ENCODE measurements around the gene MTRF1L. TPM values are rescaled to one million over a fixed set of nuclear protein-coding genes. Genes with fewer than 3 reads are reported as not detected.
"Not testable (repeated sequence)": the region's sequence is repeated elsewhere in the genome, so short reads cannot be mapped to it uniquely, and the experiment has no call there.

MTRF1L gene
- total and polyA plus RNA-seq, 2 donors = 10.0 to 11.5 TPM

GRCh38 chr6:152993847-152994246 is 8.7 kb downstream of the MTRF1L start:
- no peak for DNase-seq (ENCODE audit: low read depth in 6 of 9, low spot score in 9 of 9)
- Histone ChIP-seq H3K4me1 (ENCODE audit: control insufficient read depth in 2 of 2, insufficient read depth in 2 of 2, low read length in 2 of 2) (peaks cover 0 to 3% of the 10 kb centered on the region in 2 donors), H3K27ac (ENCODE audit: low read depth in 1 of 2, low read length in 1 of 2) (no peak overlapping the region), H3K27me3 (ENCODE audit: control insufficient read depth in 2 of 2, insufficient read depth in 1 of 2, low read length in 1 of 2) (no peaks in the 10 kb centered on the region), H3K36me3 (ENCODE audit: control insufficient read depth in 2 of 2, insufficient read depth in 2 of 2, low read length in 1 of 2) (peaks cover 3 to 56% of the 10 kb centered on the region in 2 donors), H3K4me3 (ENCODE audit: low read length in 2 of 2) (no peak overlapping the region), H3K9me3 (ENCODE audit: control insufficient read depth in 2 of 2, insufficient read depth in 1 of 2, low read length in 1 of 2) (no peaks in the 10 kb centered on the region)

GRCh38 chr6:152993431-152993830 is 9.1 kb downstream of the MTRF1L start:
- no peak overlapping the region for H3K4me3 ChIP-seq (ENCODE audit: low read length in 2 of 2)
- DNase-seq (ENCODE audit: low read depth in 6 of 9, low spot score in 9 of 9) = no peak
- peaks cover 0 to 3% of the 10 kb centered on the region in 2 donors for H3K4me1 ChIP-seq (ENCODE audit: control insufficient read depth in 2 of 2, insufficient read depth in 2 of 2, low read length in 2 of 2)
- H3K27ac ChIP-seq (ENCODE audit: low read depth in 1 of 2, low read length in 1 of 2) = no peak overlapping the region
- H3K36me3 ChIP-seq (ENCODE audit: control insufficient read depth in 2 of 2, insufficient read depth in 2 of 2, low read length in 1 of 2) = peaks cover 3 to 56% of the 10 kb centered on the region in 2 donors
- H3K9me3 ChIP-seq (ENCODE audit: control insufficient read depth in 2 of 2, insufficient read depth in 1 of 2, low read length in 1 of 2) = no peaks in the 10 kb centered on the region
- H3K27me3 ChIP-seq (ENCODE audit: control insufficient read depth in 2 of 2, insufficient read depth in 1 of 2, low read length in 1 of 2) = no peaks in the 10 kb centered on the region

GRCh38 chr6:152986978-152987377 is 15.5 kb downstream of the MTRF1L start:
- Histone ChIP-seq H3K27me3 (ENCODE audit: control insufficient read depth in 2 of 2, insufficient read depth in 1 of 2, low read length in 1 of 2) (no peaks in the 10 kb centered on the region), H3K9me3 (ENCODE audit: control insufficient read depth in 2 of 2, insufficient read depth in 1 of 2, low read length in 1 of 2) (no peaks in the 10 kb centered on the region), H3K27ac (ENCODE audit: low read depth in 1 of 2, low read length in 1 of 2) (no peak overlapping the region), H3K36me3 (ENCODE audit: control insufficient read depth in 2 of 2, insufficient read depth in 2 of 2, low read length in 1 of 2) (peaks cover 3 to 22% of the 10 kb centered on the region in 2 donors), H3K4me3 (ENCODE audit: low read length in 2 of 2) (no peak overlapping the region), H3K4me1 (ENCODE audit: control insufficient read depth in 2 of 2, insufficient read depth in 2 of 2, low read length in 2 of 2) (peaks cover 11 to 15% of the 10 kb centered on the region in 2 donors)
- DNase-seq (ENCODE audit: low read depth in 6 of 9, low spot score in 9 of 9) = no peak
- 94% methylated on average over 2 of the region's 2 CpGs for WGBS

- Histone ChIP-seq H3K36me3 (ENCODE audit: control insufficient read depth in 2 of 2, insufficient read depth in 2 of 2, low read length in 1 of 2) (peaks cover 3 to 14% of the 10 kb centered on the region in 2 donors), H3K4me3 (ENCODE audit: low read length in 2 of 2) (peak overlapping the region in 1 of 2 donors; percentile 63), H3K4me1 (ENCODE audit: control insufficient read depth in 2 of 2, insufficient read depth in 2 of 2, low read length in 2 of 2) (peaks cover 15 to 16% of the 10 kb centered on the region in 2 donors)
- DNase-seq (ENCODE audit: low read depth in 6 of 9, low spot score in 9 of 9); H3K27ac ChIP-seq (ENCODE audit: low read depth in 1 of 2, low read length in 1 of 2); H3K27me3 ChIP-seq (ENCODE audit: control insufficient read depth in 2 of 2, insufficient read depth in 1 of 2, low read length in 1 of 2); H3K9me3 ChIP-seq (ENCODE audit: control insufficient read depth in 2 of 2, insufficient read depth in 1 of 2, low read length in 1 of 2): not testable (repeated sequence)
- 96% methylated on average over 11 of the region's 11 CpGs for WGBS
These were observed 17.2 kb downstream of the MTRF1L start for GRCh38 chr6:152985300-152985699.

- peak overlapping the region; percentile 64 to 85 for H3K27ac ChIP-seq (ENCODE audit: low read depth in 1 of 2, low read length in 1 of 2)
- H3K9me3 ChIP-seq (ENCODE audit: control insufficient read depth in 2 of 2, insufficient read depth in 1 of 2, low read length in 1 of 2) = no peaks in the 10 kb centered on the region
- H3K36me3 ChIP-seq (ENCODE audit: control insufficient read depth in 2 of 2, insufficient read depth in 2 of 2, low read length in 1 of 2) = peaks cover 3 to 10% of the 10 kb centered on the region in 2 donors
- H3K4me3 ChIP-seq (ENCODE audit: low read length in 2 of 2) = peak overlapping the region; percentile 63 to 87
- DNase-seq (ENCODE audit: low read depth in 6 of 9, low spot score in 9 of 9) = peak in 1 of 9 donors; percentile 40
- no peaks in the 10 kb centered on the region for H3K27me3 ChIP-seq (ENCODE audit: control insufficient read depth in 2 of 2, insufficient read depth in 1 of 2, low read length in 1 of 2)
- peaks cover 16% of the 10 kb centered on the region in 2 donors for H3K4me1 ChIP-seq (ENCODE audit: control insufficient read depth in 2 of 2, insufficient read depth in 2 of 2, low read length in 2 of 2)
- 7% methylated on average over 7 of the region's 7 CpGs for WGBS
These were observed 18.0 kb downstream of the MTRF1L start for GRCh38 chr6:152984513-152984872.

GRCh38 chr6:152983637-152984512 is 18.6 kb downstream of the MTRF1L start:
- H3K27me3 ChIP-seq (ENCODE audit: control insufficient read depth in 2 of 2, insufficient read depth in 1 of 2, low read length in 1 of 2) = no peaks in the 10 kb centered on the region
- peak overlapping the region; percentile 85 to 94 for H3K27ac ChIP-seq (ENCODE audit: low read depth in 1 of 2, low read length in 1 of 2)
- DNase-seq (ENCODE audit: low read depth in 6 of 9, low spot score in 9 of 9) = peak in 2 of 9 donors; percentile 22 to 95
- peaks cover 3 to 10% of the 10 kb centered on the region in 2 donors for H3K36me3 ChIP-seq (ENCODE audit: control insufficient read depth in 2 of 2, insufficient read depth in 2 of 2, low read length in 1 of 2)
- WGBS = under 1% methylated on average over 38 of the region's 38 CpGs
- H3K4me1 ChIP-seq (ENCODE audit: control insufficient read depth in 2 of 2, insufficient read depth in 2 of 2, low read length in 2 of 2) = peaks cover 16% of the 10 kb centered on the region in 2 donors
- no peaks in the 10 kb centered on the region for H3K9me3 ChIP-seq (ENCODE audit: control insufficient read depth in 2 of 2, insufficient read depth in 1 of 2, low read length in 1 of 2)
- H3K4me3 ChIP-seq (ENCODE audit: low read length in 2 of 2) = peak overlapping the region; percentile 63 to 87

GRCh38 chr6:152982904-152983636 is 19.4 kb downstream of the MTRF1L start, which contains the start of gene FBXO5:
TSS of gene FBXO5 (minus strand) at chr6:152983041. CDS start at chr6:152982959, 82 bp downstream.
- Histone ChIP-seq H3K27ac (ENCODE audit: low read depth in 1 of 2, low read length in 1 of 2) (peak within 1 kb of the TSS; percentile 85 to 94), H3K9me3 (ENCODE audit: control insufficient read depth in 2 of 2, insufficient read depth in 1 of 2, low read length in 1 of 2) (no peaks in the 10 kb centered on the region), H3K36me3 (ENCODE audit: control insufficient read depth in 2 of 2, insufficient read depth in 2 of 2, low read length in 1 of 2) (peaks cover 3 to 13% of the 10 kb centered on the region in 2 donors), H3K4me1 (ENCODE audit: control insufficient read depth in 2 of 2, insufficient read depth in 2 of 2, low read length in 2 of 2) (peaks cover 16 to 20% of the 10 kb centered on the region in 2 donors), H3K4me3 (ENCODE audit: low read length in 2 of 2) (peak within 1 kb of the TSS; percentile 63 to 87), H3K27me3 (ENCODE audit: control insufficient read depth in 2 of 2, insufficient read depth in 1 of 2, low read length in 1 of 2) (no peaks in the 10 kb centered on the region)
- WGBS = under 1% methylated on average over 66 of the region's 66 CpGs
- DNase-seq (ENCODE audit: low read depth in 6 of 9, low spot score in 9 of 9) = peak; percentile 88 to 98 (median 94)

- Histone ChIP-seq H3K4me1 (ENCODE audit: control insufficient read depth in 2 of 2, insufficient read depth in 2 of 2, low read length in 2 of 2) (peaks cover 16 to 20% of the 10 kb centered on the region in 2 donors), H3K9me3 (ENCODE audit: control insufficient read depth in 2 of 2, insufficient read depth in 1 of 2, low read length in 1 of 2) (no peaks in the 10 kb centered on the region), H3K27ac (ENCODE audit: low read depth in 1 of 2, low read length in 1 of 2) (peak overlapping the region in 1 of 2 donors; percentile 52), H3K4me3 (ENCODE audit: low read length in 2 of 2) (peak overlapping the region; percentile 63 to 87), H3K27me3 (ENCODE audit: control insufficient read depth in 2 of 2, insufficient read depth in 1 of 2, low read length in 1 of 2) (no peaks in the 10 kb centered on the region), H3K36me3 (ENCODE audit: control insufficient read depth in 2 of 2, insufficient read depth in 2 of 2, low read length in 1 of 2) (peaks cover 3 to 17% of the 10 kb centered on the region in 2 donors)
- peak in 3 of 9 donors; percentile 24 to 49 (median 28) for DNase-seq (ENCODE audit: low read depth in 6 of 9, low spot score in 9 of 9)
- WGBS = 3% methylated on average over 71 of the region's 71 CpGs
These were observed 20.3 kb downstream of the MTRF1L start for GRCh38 chr6:152981989-152982903.

Data from thymus (tissue), 11 donors.